HFF-Myc (cell line): Measurements from ENCODE around the gene NUDT4.

Source experiments
- DNase-seq: peaks from one replicate; pipeline ENCODE4 v3.0.0-alpha.2; 2011; ENCODE audit warnings: low read depth; ENCODE audit errors: extremely low read depth
- H3K4me3 ChIP-seq: replicated peaks from 2 replicates; pipeline ENCODE4 v1.5.1; 2011; ENCODE audit warnings: low read depth, mild to moderate bottlenecking, control low read depth, low read length
- TF ChIP-seq, protein P1 (sequence below): IDR thresholded peaks from 2 replicates; pipeline ENCODE4 v1.5.1; 2012; ENCODE audit warnings: mild to moderate bottlenecking, low read depth, low read length, control low read depth; ENCODE audit errors: missing control alignments

The NUDT4 gene

DNA sequence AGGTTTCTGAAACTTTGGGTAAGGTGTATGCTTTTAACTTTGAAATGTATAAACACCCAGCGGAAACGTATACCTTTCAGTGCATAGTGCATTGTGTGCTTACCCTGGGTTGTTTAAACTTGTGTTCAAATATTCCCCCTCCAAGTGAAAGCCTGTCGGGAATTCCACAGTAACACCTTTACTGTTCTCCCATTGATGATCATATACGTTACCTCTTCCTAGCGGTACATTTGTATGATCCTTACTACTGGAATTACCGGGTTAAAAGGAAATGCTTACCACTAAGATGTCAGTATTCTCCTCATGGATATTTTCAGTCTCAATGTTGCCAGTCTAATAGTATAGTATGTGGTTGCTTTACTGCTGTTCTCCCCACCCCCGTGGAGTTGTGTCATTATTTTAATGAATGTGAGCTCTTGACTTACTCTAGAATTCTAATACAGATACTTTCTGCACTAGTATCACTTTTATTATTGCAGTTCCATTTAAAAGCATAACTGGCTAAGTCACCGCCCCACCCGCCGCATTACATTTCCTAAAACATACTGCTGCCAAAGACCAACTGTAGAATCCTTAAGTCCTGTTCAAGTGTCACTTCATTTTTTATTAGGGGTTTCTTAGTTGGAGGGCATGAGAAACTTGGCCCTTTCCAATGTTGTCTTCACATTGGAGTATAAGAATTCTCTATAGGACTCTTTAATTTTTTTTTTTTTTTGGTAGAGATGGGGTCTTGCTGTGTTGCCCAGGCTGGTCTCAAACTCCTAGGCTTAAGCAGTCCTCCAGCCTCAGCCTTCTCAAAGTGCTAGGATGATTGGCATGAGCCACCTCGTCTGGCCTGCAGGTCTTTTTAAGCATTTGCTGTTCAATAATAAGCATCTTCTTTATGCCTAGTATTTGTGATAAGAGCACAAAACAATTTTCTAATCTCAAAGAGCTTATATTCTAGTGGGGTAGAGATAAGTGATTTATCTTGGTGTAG, 24.9 kb downstream of the NUDT4 start:
- TF ChIP-seq, protein P1, sequence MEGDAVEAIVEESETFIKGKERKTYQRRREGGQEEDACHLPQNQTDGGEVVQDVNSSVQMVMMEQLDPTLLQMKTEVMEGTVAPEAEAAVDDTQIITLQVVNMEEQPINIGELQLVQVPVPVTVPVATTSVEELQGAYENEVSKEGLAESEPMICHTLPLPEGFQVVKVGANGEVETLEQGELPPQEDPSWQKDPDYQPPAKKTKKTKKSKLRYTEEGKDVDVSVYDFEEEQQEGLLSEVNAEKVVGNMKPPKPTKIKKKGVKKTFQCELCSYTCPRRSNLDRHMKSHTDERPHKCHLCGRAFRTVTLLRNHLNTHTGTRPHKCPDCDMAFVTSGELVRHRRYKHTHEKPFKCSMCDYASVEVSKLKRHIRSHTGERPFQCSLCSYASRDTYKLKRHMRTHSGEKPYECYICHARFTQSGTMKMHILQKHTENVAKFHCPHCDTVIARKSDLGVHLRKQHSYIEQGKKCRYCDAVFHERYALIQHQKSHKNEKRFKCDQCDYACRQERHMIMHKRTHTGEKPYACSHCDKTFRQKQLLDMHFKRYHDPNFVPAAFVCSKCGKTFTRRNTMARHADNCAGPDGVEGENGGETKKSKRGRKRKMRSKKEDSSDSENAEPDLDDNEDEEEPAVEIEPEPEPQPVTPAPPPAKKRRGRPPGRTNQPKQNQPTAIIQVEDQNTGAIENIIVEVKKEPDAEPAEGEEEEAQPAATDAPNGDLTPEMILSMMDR: no peak
- no peak overlapping the region for H3K4me3 ChIP-seq
- no peak for DNase-seq

DNA sequence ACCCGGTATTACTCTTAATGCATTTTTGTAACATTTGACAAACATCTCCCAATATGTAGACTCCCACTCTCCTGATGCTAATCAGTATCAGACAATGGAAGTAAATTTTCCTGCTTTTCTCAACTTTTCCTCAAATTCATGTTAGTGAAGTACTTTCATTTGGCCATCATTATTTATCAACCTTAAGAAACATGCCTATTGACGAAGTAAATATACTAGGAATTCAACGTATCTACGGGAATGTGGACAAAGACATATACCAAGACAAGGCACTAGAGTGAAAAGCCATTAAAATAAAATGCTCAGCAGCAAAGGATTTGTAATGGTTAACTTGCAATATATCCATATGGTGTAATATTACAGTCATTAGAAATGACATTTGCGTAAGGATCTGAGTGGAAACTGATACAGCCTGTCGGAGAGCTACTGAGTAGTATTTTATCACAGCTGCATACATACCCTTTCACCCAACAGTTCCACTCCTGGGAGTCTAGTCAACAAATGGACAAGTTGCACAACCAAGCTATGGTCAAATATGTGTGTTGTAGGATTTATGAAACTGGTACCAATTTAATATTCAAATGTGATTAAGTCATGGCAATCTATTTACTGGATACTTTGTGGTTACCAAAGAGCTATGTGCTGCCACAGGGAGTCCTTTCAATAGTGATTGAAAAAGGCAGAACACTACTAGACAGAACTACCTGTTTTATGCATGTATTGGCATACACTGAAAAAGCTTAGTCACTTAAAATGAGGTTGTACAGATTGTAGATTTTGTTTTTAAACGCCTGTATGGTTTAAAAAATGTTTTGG, 26.5 kb downstream of the NUDT4 start:
- H3K4me3 ChIP-seq: no peak overlapping the region
- TF ChIP-seq, protein P1: no peak
- DNase-seq: no peak

DNA sequence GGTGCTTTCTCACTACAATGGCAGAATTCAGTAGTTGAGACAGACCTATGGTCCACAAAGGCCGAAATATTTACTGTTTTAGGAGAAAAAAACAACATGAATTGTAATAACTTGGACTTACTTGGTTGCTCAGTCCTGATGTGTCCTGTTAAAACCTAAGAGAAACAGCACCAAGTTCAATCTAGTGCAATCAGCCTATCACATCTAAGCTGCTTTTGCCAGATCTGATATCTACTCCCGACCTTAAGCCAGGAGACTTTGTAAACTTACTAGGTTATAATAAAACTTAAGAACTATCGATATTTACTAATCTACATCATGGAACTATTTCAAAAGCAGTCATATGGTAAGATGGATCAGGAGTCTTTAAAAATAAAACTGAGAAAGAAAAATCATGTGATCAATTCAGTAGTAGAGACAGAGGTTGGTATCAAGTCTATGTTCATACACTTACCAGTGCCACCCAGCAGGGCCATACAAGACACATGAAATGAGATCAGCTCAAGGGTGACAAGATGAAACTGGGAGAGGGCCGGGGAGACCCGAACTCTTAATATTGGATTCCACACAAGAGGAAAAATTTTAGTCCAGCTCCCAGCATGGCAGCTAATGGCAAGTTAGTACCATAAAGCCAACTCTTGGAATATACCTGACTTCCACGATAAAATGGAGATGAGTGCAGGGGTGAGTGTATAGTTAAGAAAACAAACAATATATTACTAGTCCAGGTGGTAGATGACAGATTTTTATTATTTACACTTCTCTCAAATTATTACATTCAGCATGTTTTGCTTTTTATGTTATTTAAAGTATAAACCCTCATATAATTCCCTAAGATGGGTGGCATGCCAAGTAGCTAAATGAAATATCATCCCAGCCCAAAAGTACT, 27.5 kb downstream of the NUDT4 start:
- no peak overlapping the region for H3K4me3 ChIP-seq
- TF ChIP-seq, protein P1: no peak
- no peak for DNase-seq

DNA sequence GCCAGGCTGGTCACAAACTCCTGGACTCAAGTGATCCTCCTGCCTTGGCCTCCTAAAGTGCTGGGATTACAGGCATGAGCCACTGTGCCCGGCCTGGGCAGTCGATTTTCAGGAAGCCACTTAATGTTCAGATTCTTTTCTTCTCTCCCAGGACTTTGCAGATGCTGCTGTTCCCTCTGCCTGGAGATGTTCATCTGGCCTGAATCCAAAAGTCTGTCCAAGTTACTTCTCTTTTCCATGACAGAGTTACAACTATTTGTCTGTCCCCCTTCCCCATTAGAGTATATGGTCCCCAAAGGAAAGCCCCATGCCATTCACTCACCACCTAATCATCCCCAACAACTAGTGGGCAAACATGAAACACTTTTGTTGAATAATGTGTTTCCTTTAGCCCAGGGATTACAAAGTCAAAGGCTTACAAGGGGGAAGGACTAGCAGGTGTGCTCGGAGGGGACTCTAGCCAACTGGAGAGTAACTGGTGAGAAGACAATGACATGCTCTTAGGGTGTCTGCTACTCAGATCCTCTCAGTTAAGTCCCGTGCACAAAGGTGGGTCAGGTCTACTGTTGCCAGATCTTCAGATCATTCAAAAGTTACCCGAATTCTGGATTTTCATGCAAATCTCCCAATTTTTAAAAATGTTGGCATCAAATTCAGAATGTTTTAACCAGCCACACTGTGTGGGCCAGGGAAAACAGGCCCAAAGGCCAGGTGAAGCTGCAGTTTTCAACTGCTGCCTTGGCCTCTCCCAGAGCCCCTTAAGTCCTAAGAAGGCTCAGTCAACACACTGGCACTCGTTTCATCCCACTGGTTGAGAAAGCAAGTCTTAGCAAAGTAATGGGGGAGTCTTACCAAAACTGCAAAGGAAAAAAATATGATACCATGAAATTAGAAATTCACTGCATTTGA, 29.6 kb downstream of the NUDT4 start:
- TF ChIP-seq, protein P1: no peak
- no peak for DNase-seq
- no peak overlapping the region for H3K4me3 ChIP-seq

DNA sequence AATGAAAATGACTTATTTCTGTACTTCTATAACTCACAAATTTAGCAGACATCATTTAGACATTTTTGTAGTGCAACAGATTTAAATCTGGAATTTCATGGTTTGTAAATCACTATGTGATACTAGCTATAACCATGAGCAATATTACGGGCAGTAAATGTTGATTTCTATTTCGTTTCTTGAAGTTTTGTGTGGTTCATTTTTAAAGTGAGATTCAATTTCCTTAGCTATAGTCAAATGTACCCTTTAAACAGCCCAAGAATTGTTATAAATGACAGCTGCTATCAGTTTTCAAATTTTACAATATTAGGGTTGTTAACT, 30.2 kb downstream of the NUDT4 start:
- DNase-seq: no peak
- TF ChIP-seq, protein P1: no peak
- H3K4me3 ChIP-seq: no peak overlapping the region
